H9 (cell line): ENCODE data around the gene CCL27. TPM values are rescaled to one million over a fixed set of nuclear protein-coding genes. Genes with fewer than 3 reads are reported as not detected.
"Not testable (repeated sequence)": the region's sequence is repeated elsewhere in the genome, so short reads cannot be mapped to it uniquely, and the experiment has no call there.

Experiments
- DNase-seq: peaks from one replicate; pipeline ENCODE4 v3.0.0-alpha.2; 2017
- H2AFZ ChIP-seq: one replicate; pipeline ENCODE4 v1.6.1; 2013; ENCODE audit warnings: mild to moderate bottlenecking, low read length, control low read depth, moderate library complexity
- H2AK5ac ChIP-seq: 2 replicates; pipeline ENCODE4 v1.6.1; 2013; ENCODE audit warnings: low read length, control low read depth, mixed read lengths; ENCODE audit not compliant: insufficient read length
- H2BK120ac ChIP-seq: one replicate; pipeline ENCODE4 v1.6.1; 2013; ENCODE audit warnings: low read depth, mild to moderate bottlenecking, low read length, control low read depth, inconsistent platforms; ENCODE audit not compliant: poor library complexity, severe bottlenecking
- H2BK12ac ChIP-seq: 2 replicates; pipeline ENCODE4 v1.6.1; 2013; ENCODE audit warnings: low read length, control low read depth, mixed read lengths, low read depth; ENCODE audit not compliant: insufficient read length
- H2BK15ac ChIP-seq: 2 replicates; pipeline ENCODE4 v1.6.1; 2013; ENCODE audit warnings: low read depth, low read length, control low read depth
- H2BK20ac ChIP-seq: one replicate; pipeline ENCODE4 v1.6.1; 2013; ENCODE audit warnings: low read depth, mild to moderate bottlenecking, low read length, control low read depth, inconsistent platforms; ENCODE audit not compliant: poor library complexity, severe bottlenecking
- H2BK5ac ChIP-seq: 2 replicates; pipeline ENCODE4 v1.6.1; 2013; ENCODE audit warnings: low read length, control low read depth, mixed read lengths; ENCODE audit not compliant: insufficient read length
- H3K14ac ChIP-seq: 2 replicates; pipeline ENCODE4 v1.6.1; 2013; ENCODE audit warnings: low read length, control low read depth; ENCODE audit not compliant: insufficient read depth
- H3K18ac ChIP-seq: 2 replicates; pipeline ENCODE4 v1.6.1; 2013; ENCODE audit warnings: low read depth, mild to moderate bottlenecking, mixed read lengths, low read length, control low read depth; ENCODE audit not compliant: insufficient read length
- H3K23ac ChIP-seq: 2 replicates; pipeline ENCODE4 v1.6.1; 2013; ENCODE audit warnings: low read length, control low read depth, mixed read lengths, low read depth; ENCODE audit not compliant: insufficient read length
- H3K23me2 ChIP-seq: 2 replicates; pipeline ENCODE4 v1.6.1; 2013; ENCODE audit warnings: low read depth, mild to moderate bottlenecking, mixed read lengths, low read length, control low read depth; ENCODE audit not compliant: insufficient read length, poor library complexity, severe bottlenecking
- H3K27ac ChIP-seq: 2 replicates; pipeline ENCODE4 v1.5.1; 2013; ENCODE audit warnings: low read length, control low read depth, mixed read lengths, low read depth; ENCODE audit not compliant: insufficient read length
- H3K27me3 ChIP-seq: 2 replicates; pipeline ENCODE4 v1.6.1; 2013; ENCODE audit warnings: low read length, control low read depth, inconsistent platforms; ENCODE audit not compliant: insufficient read depth
- H3K4ac ChIP-seq: 2 replicates; pipeline ENCODE4 v1.6.1; 2013; ENCODE audit warnings: low read depth, mild to moderate bottlenecking, control low read depth, inconsistent platforms, low read length, moderate library complexity
- H3K4me1 ChIP-seq: 2 replicates; pipeline ENCODE4 v1.6.1; 2013; ENCODE audit warnings: low read length, control low read depth, inconsistent platforms; ENCODE audit not compliant: insufficient read depth
- H3K4me2 ChIP-seq: 2 replicates; pipeline ENCODE4 v1.6.1; 2013; ENCODE audit warnings: low read length, control low read depth, mixed read lengths; ENCODE audit not compliant: insufficient read length, insufficient read depth
- H3K56ac ChIP-seq: 2 replicates; pipeline ENCODE4 v1.6.1; 2013; ENCODE audit warnings: low read depth, mild to moderate bottlenecking, mixed read lengths, low read length, control low read depth; ENCODE audit not compliant: insufficient read length
- H3K79me1 ChIP-seq: 2 replicates; pipeline ENCODE4 v1.6.1; 2013; ENCODE audit warnings: low read depth, mild to moderate bottlenecking, moderate library complexity, low read length, control low read depth, inconsistent platforms; ENCODE audit not compliant: insufficient read depth, poor library complexity, severe bottlenecking
- H3K79me2 ChIP-seq: 2 replicates; pipeline ENCODE4 v1.6.1; 2013; ENCODE audit warnings: low read length, control low read depth, inconsistent platforms; ENCODE audit not compliant: insufficient read depth
- H3K9ac ChIP-seq: 2 replicates; pipeline ENCODE4 v1.6.1; 2013; ENCODE audit warnings: low read length, control low read depth, mixed read lengths; ENCODE audit not compliant: insufficient read length; ENCODE audit errors: extremely low read depth
- H3K9me3 ChIP-seq: one replicate; pipeline ENCODE4 v1.6.1; 2013; ENCODE audit warnings: low read depth, low read length, inconsistent platforms; ENCODE audit not compliant: control insufficient read depth
- H3T11ph ChIP-seq: one replicate; pipeline ENCODE4 v1.6.1; 2013; ENCODE audit warnings: mild to moderate bottlenecking, low read length, control low read depth, inconsistent platforms
- H4K20me1 ChIP-seq: one replicate; pipeline ENCODE4 v1.6.1; 2013; ENCODE audit not compliant: control insufficient read depth, insufficient read length, insufficient read depth
- H4K5ac ChIP-seq: 2 replicates; pipeline ENCODE4 v1.6.1; 2013; ENCODE audit warnings: low read depth, mild to moderate bottlenecking, mixed read lengths, low read length, control low read depth; ENCODE audit not compliant: insufficient read length
- H4K8ac ChIP-seq: replicated peaks from 2 replicates; pipeline ENCODE4 v1.6.1; 2013; ENCODE audit warnings: low read length, control low read depth, mixed read lengths, low read depth; ENCODE audit not compliant: insufficient read length
- H4K91ac ChIP-seq: 2 replicates; pipeline ENCODE4 v1.6.1; 2013; ENCODE audit warnings: low read depth, mild to moderate bottlenecking, moderate library complexity, mixed read lengths, low read length, control low read depth; ENCODE audit not compliant: insufficient read length
- H3K27ac Mint-ChIP-seq, 3 experiments: 2 replicates in 2 of 3; 3 replicates in 1 of 3; pipeline ENCODE4 v1.8.0; 2020 to 2021; ENCODE audit warnings: mixed read lengths in 3 of 3, mild to moderate bottlenecking in 1 of 3, moderate library complexity in 1 of 3
- H3K27me3 Mint-ChIP-seq: 2 replicates; pipeline ENCODE4 v1.8.0; 2021; ENCODE audit warnings: low read depth, mild to moderate bottlenecking, moderate library complexity, mixed read lengths
- H3K36me3 Mint-ChIP-seq, 3 experiments: 2 replicates in 2 of 3; 3 replicates in 1 of 3; pipeline ENCODE4 v1.8.0; 2020 to 2021; ENCODE audit warnings: low read depth in 3 of 3, mixed read lengths in 3 of 3; ENCODE audit not compliant: insufficient read depth in 1 of 3
- H3K4me1 Mint-ChIP-seq, 2 experiments: 2 replicates each; pipeline ENCODE4 v1.8.0; 2020; ENCODE audit warnings: mixed read lengths in 2 of 2
- H3K4me3 Mint-ChIP-seq, 2 experiments: 2 replicates in 1 of 2; 3 replicates in 1 of 2; pipeline ENCODE4 v1.8.0; 2020 to 2021; ENCODE audit warnings: mild to moderate bottlenecking in 2 of 2, mixed read lengths in 2 of 2, moderate library complexity in 1 of 2
- H3K9me3 Mint-ChIP-seq, 2 experiments: 2 replicates in 1 of 2; 3 replicates in 1 of 2; pipeline ENCODE4 v1.8.0; 2020; ENCODE audit warnings: mild to moderate bottlenecking in 2 of 2, mixed read lengths in 2 of 2, moderate library complexity in 1 of 2
- CTCF ChIP-seq: fragments of 200-600 bp; sonication (generic); conservative IDR thresholded peaks from 3 replicates; pipeline ENCODE4 v1.8.0; 2021; ENCODE audit warnings: antibody characterized with exemption, mild to moderate bottlenecking
- whole genome bisulfite sequencing: extraction: QIAGEN DNeasy Blood & Tissue Kit; methylation state at CpG from one replicate; pipeline ENCODE4 v1.1.7; 2013; ENCODE audit warnings: missing lambda C conversion rate, low lambda C conversion rate, mixed read lengths; ENCODE audit not compliant: insufficient read length; ENCODE audit errors: extremely low coverage; 5-methylcytosine and 5-hydroxymethylcytosine counted together
- total RNA-seq: library from RNA; stranded (reverse); gene quantifications from 2 replicates; pipeline ENCODE4 v1.2.1, GENCODE V29; 2021

CCL27 gene
- total RNA-seq, 1 experiment from 2014 or later, result 0.28 TPM

GRCh38 chr9:34642679-34643078 is 19.8 kb downstream of the CCL27 start:
- Mint-ChIP-seq H3K4me3 (no peak overlapping the region), H3K27me3 (no peaks in the 10 kb centered on the region; the same call in 1 of the 2 replicates), H3K9me3 (no peaks in the 10 kb centered on the region), H3K36me3 (peaks cover 1 to 5% (median 3%) of the 10 kb centered on the region in 3 experiments; a peak in 4 of 7 replicates), H3K4me1 (peaks cover 31 to 40% of the 10 kb centered on the region in 2 experiments), H3K27ac (no peak overlapping the region)
- no peak overlapping the region for H4K5ac ChIP-seq
- H3K9me3 ChIP-seq, result no peaks in the 10 kb centered on the region
- no peak overlapping the region for H2AK5ac ChIP-seq
- no peaks in the 10 kb centered on the region for H3K27me3 ChIP-seq
- H3T11ph ChIP-seq, result no peak overlapping the region
- no peak overlapping the region for H2BK12ac ChIP-seq
- H2BK20ac ChIP-seq, result no peak overlapping the region
- H3K27ac ChIP-seq, result no peak overlapping the region
- no peak overlapping the region for H3K14ac ChIP-seq
- H3K23me2 ChIP-seq, result peaks cover 13% of the 10 kb centered on the region
- no peak overlapping the region for H4K91ac ChIP-seq
- no peak for TF ChIP-seq CTCF
- no peak overlapping the region for H2BK120ac ChIP-seq
- DNase-seq, result no peak
- no peak overlapping the region for H4K8ac ChIP-seq
- H3K79me2 ChIP-seq, result peaks cover 2% of the 10 kb centered on the region; the same call in 1 of the 2 replicates
- no peaks in the 10 kb centered on the region for H3K79me1 ChIP-seq
- no peaks in the 10 kb centered on the region for H4K20me1 ChIP-seq
- H2AFZ ChIP-seq, result no peak overlapping the region
- no peak overlapping the region for H3K23ac ChIP-seq
- peaks cover 13% of the 10 kb centered on the region; the same call in 1 of the 2 replicates for H3K4me1 ChIP-seq
- H3K4ac ChIP-seq, result no peak overlapping the region
- WGBS, result no CpG with 5 or more reads among the region's 1 CpG
- no peak overlapping the region for H3K4me2 ChIP-seq
- H3K56ac ChIP-seq, result no peak overlapping the region
- H3K9ac ChIP-seq, result no peak overlapping the region
- H2BK5ac ChIP-seq, result no peak overlapping the region
- no peak overlapping the region for H2BK15ac ChIP-seq
- H3K18ac ChIP-seq, result no peak overlapping the region

DNA sequence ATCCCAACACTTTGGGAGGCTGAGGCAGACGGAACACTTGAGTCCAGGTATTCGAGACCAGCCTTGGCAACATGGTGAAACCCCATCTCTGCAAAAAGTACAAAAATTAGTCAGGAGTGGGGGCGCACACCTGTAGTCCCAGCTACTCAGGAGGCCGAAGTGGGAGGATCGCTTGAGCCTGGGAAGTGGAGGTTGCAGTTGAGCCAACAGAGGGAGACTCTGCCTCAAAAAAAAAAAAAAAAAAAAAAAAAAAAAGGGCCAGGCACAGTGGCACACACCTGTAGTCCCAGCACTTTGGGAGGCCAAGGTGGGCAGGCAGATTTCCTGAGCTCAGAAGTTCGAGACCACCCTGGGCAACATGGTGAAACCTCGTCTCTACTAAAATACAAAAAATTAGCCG is 23.1 kb downstream of the CCL27 start:
- H3K27me3 ChIP-seq, H2AFZ ChIP-seq, H3K79me2 ChIP-seq, H2BK15ac ChIP-seq, H2BK12ac ChIP-seq, H3K4me1 ChIP-seq, H2BK20ac ChIP-seq, H3K4ac ChIP-seq, H3K9me3 ChIP-seq, H2BK120ac ChIP-seq, H3K23ac ChIP-seq, H3K27ac ChIP-seq, H3K18ac ChIP-seq, H4K5ac ChIP-seq, H3K9me3 Mint-ChIP-seq, H3K4me2 ChIP-seq, H4K91ac ChIP-seq, H3K56ac ChIP-seq, H3K27ac Mint-ChIP-seq, H3T11ph ChIP-seq, H3K27me3 Mint-ChIP-seq, H3K14ac ChIP-seq, H4K20me1 ChIP-seq, H3K4me3 Mint-ChIP-seq, H3K79me1 ChIP-seq, H2BK5ac ChIP-seq, H2AK5ac ChIP-seq, DNase-seq, H4K8ac ChIP-seq, H3K9ac ChIP-seq: not testable (repeated sequence)
- Mint-ChIP-seq H3K4me1 (peaks cover 18 to 25% of the 10 kb centered on the region in 2 experiments), H3K36me3 (peaks cover 2 to 15% (median 10%) of the 10 kb centered on the region in 3 experiments; a peak in 6 of 7 replicates)
- no CpG with 5 or more reads among the region's 8 CpGs for WGBS
- peaks cover 11% of the 10 kb centered on the region for H3K23me2 ChIP-seq
